GM21786 (cell line): Measurements from ENCODE around the gene SUGP1.

Source experiments
- ATAC-seq: cut with Tn5 transposase; IDR thresholded peaks from one replicate; pipeline ENCODE4 v1.9.1; 2021; ENCODE audit not compliant: unreplicated experiment

The SUGP1 gene

DNA sequence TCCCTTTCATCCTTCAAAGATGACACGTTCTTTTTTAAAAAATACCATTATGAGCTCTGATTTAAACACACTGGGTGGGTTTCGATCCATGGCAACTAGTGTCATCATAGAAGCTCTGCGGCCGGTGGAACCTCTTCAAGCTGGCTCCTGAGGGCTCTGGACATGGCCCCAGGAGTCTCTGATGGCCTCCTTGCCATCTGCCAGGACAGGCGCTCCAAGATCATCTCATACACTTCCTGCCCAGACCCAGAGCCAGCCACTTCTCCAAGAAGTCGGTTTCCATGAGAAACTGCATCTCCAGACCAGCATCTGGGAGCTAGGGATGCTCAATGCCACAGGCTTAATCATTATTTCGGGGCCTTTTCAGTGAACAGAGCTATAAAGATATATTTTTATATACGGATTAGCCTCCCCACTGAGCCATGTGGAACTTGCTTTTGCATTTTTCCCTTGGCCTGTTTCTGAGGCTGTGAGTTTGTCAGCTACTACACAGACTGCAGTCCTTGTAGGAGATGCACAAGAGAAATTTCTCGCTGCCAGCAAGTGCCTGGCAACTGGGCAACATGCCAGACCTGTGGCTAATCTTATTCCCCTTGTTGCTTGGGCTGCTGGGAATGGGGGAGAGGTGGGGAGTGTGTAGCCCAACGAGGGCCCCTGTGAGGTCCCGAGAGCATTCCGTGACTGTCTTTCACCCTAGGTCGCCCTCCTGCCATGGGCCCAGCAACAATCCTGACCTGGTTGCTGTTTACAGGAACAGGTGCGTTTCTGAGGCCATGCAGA, 15.9 kb downstream of the SUGP1 start:
- no peak for ATAC-seq

DNA sequence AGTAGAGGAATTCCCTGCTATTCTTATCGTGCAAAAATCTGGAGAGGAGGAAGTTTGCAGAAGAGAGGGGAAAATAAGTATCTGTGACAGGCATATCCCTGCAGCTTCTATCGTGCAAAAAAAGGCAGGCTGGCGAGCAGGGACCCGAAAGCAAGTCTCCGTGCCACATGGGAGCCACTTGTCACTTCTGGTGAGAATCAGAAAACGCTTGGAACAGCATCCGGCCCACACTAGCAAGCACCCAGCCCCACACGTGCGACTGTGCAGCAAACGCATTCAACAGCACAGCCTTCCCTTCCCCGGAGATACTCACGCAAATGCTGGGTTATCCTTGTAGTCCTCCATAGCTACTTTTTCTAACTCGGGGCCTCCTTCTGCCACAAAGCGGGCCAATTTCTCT, 16.9 kb downstream of the SUGP1 start:
- no peak for ATAC-seq

DNA sequence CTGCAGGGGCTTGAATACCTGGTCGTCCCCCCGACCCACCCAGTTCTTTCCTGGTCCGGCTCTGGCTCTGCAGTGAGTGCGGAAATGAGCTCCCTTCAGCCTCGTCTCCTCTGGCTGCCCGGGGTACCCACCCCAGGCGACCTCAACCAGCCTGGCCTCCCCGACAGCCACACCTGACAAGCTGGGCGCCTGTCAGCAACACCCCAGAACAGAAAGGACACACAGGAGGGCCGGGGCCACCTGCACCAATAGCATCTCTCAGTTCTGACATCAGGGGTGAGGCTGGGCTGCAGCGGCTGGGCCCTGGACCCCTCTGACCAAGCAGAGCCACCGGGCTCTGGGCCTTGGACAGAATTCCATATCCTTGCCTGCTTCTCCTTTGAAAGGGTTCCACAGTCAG, 19.7 kb downstream of the SUGP1 start:
- ATAC-seq, result no peak

DNA sequence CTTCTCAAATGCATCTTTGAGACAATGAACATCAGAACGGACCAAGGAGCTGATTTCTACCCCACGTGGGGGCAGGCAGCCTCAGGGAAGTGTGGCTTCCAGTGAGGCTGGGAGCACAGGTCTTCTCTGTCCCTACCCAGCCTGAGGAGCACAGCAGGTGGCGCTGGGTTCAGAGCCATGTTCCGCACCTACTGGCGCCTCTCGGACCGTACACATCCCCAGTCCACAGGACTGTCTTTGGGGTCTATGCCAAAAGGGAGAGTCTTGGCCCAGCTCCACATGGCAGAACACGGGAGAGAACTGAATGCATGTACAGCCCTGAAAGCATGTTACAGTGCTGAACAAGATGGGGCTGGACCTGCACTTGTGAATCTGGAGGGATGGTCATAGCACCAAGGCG, 22.6 kb downstream of the SUGP1 start:
- no peak for ATAC-seq

DNA sequence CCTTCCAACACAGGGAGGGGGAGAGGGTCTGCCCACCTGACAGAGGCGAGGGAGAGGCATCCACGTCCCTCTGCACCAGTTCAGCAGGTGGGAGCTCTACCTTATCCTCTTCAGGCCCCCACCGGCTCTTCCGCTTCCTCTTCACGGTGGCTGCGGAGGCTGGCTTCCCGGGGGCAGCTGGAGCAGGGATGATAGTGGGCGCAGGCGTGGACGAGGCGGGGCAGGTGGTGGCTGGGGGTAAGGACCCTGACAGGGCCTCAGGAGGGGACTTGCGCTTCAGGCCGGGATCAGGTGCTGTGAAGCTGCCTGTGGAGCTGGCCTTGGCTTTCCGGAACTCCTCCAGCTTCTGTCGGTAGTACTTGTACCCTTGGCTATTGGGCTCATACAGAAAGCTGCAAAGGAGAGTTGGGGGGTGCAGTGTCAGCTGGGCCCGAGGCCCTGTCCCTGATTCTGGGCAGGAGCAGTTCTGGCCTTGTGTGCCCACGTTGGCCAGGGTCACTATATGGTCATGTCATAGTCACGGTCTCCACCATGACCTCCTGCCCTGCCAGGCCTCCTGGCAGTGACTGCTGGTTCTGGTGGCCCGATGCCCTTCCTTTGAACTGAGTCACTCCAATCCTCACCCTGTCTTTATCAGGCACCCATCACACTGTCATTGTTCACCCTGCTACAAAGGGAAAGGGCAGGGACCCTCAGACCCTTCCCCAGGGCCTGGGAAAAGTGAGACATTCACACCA, 23.2 kb downstream of the SUGP1 start:
- no peak for ATAC-seq

DNA sequence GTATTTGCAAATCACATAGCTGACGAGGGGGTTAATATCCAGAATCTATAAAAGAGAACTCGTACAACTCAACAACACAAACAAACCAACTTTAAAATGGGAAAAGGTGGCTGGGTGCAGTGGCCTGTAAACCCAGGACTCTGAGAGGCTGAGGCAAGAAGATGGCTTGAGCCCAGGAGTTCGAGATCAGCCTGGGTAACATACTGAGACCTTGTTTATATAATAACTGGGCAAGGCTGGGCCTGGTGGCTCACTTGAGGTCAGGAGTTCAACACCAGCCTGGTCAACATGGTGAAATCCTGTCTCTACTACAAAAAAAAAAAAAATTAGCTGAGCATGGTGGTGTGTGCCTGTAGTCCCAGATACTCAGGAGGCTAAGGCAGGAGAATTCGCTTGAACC, 25.4 kb downstream of the SUGP1 start:
- ATAC-seq, result no peak

DNA sequence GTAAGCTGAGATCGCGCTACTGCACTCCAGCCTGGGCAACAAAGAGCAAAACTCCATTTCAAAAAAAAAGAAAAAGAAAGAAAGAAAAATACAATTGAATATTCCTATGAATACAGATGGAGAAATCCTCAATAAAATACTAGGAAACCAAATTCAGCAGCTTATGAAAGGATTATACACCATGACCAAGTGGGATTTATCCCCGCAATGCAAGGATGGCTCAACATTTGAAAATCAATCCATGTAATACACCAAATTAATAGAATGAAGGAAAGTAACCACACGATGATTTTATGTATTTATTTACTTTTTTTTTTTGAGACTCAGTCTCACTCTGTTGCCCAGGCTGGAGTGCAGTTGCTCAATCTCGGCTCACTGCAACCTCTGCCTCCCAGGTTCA, 27.7 kb downstream of the SUGP1 start:
- ATAC-seq, result no peak

DNA sequence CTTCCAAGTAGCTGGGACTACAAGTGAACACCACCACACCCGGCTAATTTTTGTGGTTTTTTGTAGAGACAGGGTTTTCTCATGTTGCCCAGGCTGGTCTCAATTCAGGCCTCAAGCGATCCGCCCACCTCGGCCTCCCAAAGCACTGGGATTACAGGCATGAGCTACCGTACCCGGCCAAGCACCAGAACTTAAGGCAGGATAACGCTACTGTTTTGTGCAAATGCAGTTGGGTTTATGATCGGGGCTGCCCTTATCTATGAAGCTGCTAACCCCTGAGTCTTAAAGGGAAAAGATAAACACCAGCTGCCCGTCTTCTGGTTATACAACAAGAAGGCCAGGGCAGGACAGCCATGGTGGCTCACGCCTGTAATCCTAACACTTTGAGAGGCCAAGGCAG, 34.6 kb downstream of the SUGP1 start:
- ATAC-seq, result no peak

DNA sequence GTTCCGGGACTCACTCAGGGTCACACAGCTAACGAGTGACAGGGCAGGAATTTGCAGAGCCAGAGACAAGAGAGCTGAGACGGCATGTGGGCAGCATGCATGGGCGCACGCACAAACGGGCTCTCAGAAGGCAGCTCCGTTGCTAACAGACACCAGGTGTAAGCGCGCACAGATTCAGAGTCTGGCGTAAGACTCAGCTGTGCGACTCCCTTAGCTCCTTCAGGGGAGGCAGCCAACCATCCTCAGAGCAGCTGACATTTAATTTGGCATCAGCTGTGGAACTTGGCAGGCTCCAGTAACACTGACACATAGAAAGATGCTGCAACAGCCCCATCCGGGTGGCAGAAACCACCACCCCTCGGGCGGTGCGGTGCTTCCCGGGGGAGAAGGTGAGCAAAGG, 39.7 kb downstream of the SUGP1 start:
- no peak for ATAC-seq

DNA sequence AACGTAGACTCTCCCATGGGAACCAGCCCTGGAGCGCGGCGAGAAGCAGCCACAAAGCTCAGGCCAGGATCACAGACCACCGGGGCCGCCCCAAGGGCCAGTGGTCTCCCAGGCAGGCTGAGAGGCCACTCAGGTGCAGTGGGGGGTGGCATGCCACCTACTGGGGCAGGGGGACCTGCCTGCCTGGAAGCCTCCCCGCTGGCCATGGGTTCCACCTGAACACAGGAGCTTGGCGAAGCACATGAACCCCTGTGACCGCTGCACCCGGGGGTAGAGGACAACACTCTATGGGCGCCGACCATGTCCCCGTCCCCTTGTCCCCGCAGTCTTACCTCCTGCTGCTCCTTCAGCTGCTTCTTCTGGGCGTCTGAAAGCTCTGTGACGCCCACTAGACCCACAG, 40.5 kb downstream of the SUGP1 start:
- ATAC-seq, result no peak

DNA sequence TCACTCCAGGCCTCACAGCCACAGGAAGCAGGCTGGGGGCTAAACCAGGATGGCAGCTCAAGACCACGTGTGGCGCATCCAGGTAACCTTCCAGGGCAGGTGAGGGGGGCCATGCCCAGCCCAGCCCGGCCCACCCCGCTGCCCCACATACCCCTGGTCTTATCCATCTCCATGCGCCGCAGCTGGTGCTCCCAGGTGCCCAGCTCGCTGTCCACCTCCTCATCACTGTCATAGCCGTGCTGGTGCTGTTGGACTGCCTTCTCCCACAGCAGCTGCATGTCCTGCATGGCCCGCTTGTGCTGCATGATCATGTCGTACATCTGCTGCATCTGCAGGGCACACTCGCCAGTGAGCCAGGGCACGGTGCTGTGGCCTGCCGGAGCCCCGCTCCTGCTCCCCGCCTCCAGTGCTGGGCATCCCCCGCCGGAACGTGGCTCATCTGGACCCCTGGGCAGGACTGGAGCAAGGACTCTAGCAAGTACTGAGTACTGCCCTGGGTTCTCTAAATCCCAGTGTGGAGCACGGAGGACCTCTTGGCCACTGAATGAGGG, 41.2 kb downstream of the SUGP1 start:
- ATAC-seq, result no peak

DNA sequence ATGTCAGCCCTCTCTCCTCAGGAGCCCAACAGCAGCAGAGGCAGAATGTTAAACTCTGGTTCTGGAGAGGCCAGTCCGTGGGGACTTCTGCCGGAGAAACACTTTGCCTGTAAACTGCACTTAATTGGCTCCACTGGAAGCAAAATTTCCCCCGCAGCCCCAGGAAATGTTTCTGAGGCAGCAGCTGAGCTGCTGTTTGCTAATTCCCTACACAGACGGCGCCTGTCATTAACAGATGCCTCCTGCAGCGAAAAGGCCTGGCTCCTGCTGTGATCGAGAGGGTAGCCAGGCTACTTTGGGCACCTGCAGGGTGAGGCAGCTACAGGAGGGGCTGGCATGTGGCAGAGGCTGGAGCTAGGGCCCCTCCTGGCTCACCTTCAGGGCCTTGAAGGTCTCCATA, 42.0 kb downstream of the SUGP1 start:
- ATAC-seq, result no peak

DNA sequence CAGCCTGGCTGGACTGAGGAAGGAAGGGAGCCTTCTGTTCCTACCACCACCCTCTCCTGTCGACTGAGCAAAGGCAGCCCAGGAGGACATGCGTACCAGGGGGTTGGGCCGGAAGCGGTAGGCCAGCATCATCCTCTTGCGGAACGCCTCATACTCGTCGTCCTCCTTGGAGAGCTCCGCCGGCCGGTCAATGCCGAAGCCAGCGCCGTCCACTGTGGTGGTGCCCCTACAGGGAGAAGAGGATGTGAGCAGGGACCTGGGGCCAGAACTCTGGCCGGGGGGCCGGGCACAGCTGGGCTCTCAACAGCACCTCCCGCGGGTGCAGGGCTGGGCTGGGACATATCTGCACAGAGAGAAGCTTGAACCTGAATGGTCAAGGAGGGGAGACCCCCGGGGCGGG, 43.5 kb downstream of the SUGP1 start:
- ATAC-seq, result no peak

DNA sequence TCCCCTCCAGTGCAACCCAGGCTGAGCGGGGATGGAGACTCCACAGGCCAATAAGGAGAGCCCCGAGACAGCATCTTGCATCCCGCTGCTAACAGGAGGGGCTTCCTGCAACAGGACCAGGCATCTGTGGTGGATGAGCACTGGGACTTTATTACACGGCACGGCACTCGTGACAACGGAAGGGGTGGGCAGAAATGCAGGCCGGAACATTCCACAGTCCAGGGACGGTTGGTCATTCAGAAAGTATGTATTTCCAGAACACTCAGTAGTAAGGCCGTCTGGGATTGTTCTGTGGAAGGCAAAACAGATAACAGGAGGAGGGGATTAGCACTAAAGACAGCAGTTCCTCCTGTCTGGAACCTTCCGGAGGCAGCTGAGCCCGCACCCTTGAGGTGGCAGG, 43.9 kb downstream of the SUGP1 start:
- ATAC-seq, result no peak

DNA sequence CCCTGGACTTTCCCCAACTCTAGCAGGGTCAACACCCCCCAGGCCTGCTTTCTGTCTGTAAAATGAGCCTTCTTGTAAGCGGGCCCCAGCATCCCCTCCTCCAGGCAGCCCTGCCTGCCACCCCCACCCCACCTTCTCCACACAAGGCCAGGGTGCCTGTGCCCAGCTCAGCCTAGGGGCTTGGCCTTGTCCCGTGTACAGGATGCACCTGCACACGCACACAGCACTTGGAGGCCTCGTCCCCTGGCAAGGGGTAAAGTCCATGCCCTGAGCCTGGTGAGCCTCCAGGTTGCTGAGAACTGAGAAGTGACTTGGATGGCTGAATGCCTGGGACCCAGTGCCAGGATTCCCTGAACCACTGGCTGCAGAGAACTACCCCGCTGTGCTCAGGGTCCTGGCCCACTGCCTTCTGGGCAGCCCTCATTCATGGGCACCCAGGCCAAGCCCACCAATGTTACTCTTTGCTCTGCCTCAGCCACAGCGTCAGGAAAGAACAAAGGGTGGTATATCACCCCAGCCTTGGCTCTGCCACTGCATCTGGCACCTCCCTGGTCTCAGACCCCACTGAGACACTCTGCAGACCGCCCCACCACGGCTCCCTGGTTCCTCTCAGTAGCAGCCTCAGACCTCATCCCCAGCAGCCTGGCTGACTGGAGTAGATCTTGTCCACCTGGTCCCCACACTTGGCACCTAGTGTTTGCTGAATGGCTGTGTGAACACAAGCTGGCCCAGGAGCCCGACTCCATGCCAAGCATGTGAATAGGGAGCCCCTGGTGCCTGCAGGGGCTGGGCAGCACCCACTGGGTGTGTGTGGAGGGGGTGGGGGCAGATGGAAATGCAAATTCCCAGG, 45.4 kb downstream of the SUGP1 start:
- no peak for ATAC-seq

DNA sequence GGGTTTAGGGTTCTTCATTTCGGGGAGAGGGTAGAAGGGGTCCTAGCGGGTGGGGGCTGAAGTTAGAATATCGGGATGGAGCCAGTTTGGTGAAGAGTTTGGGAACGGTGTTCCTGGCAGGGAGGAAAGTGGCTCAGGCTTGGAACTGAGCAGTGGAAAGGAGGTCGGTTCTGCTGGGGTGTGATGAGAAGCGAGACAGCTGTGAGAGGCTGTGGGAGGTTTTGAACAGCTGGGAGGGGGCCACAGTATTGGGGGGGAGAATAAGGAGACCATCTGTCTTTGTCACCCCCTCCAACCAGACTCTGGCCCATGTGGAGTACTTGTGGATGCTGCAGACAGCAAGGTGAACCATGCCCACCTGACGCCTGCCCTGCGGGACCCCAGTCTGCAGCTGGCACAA, 46.2 kb downstream of the SUGP1 start:
- no peak for ATAC-seq

DNA sequence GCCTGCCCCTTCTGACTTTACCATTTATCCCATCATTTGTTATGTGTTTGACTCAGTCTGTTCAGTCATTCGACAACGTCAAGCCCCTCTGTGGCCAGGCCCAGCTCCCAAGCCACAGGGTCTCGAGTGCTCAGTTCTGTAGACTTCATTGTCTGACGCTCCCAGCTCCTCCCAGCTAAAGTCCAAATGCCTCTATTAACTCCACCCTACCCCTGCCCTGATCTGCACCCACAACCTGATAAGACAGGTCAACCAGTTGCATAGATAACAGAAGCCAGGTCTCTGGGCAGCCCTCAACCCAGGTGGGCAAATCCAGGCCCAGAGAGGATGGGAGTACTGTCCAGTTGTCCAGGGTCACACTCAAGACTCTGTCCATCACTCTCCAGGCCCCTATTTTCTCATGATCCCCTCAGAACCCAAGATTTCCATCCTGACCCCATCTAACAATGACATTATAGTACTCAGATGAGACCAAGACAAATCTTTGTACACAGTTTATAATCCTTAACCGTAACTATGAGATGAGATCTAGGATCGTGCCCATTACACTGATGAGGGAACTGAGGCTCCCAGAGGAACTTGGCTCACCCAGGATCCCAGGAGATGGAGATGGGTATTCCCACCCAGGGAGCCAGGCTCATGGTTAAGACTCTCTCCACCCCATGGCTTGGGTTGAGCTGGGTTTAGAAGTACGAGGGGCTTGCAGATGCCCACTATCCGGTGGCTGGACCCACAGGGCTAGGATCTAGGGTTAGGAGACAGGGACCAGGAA, 48.3 kb downstream of the SUGP1 start:
- ATAC-seq, result no peak

DNA sequence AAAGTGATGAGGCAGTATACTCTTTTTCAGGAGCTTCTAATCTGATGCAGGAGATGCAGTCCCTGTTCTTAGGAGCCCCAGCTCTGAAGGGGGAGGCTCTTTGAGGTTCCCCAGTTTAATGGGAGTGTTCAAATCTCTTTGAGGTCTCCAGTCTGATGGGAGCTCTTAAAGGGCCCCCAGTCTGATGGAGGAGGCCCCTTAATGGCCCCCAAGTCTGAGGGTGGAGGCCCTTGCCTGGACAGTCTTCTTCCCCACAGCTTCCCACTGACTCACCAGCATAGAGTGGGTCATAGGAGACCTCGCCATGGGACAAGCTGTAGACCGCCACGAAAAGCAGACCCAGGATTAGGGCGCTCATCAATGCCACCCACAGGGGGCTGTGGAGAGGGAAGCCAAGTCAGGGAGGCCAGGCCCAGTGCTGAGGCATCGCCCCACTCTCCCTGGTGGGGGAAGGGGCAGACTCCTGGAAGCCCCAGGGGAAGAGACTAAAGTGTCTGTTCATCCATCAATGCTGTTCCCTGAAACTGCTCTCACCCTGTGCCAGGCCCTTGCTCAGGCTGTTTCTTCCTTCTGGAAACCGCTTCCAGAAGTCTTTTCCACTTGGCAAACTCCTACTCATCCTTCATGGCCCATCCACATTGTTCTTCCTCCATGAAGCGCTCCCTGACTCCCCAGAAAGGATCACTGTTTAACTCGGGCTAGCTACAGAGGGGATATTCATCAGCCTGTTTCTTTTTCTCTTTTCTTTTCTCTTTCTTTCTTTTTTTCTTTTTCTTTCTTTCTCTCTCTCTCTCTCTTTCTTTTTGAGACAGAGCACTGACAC, 49.3 kb downstream of the SUGP1 start:
- ATAC-seq, result no peak

DNA sequence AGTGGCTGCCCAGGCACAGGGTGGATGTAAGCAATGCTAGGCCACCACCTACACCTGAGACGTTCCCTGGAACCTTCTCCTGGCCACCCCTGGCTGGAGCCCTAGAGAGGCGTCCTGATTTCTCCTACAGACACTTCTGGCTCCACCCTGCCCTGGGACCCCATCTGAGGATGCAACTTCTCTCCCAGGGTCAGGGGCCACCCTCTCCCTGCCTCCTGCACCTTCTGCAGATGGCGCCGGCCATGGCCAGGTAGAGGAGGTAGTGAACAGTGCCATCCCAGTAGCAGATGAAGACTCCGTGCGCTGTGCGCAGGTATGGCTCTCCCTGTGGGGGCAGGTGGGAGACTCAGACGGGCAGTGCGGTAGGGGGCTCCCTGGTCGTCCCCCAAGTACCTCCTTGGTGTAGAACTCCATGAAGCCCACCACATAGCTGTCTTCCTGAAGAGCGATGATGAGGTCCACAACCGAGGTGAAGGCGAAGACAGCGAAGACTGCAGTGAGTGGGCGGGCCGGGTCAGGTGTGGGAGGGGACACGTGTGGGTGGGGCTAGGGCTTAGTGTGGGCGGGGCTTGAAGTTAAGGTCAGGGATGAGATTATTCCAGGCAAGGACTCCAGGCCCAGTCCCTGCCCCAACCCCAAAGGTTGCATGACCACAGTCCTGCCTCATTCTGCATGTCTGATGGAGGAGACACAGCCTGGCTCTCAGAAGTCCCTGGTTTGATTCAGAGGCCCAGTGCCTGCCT, 50.2 kb downstream of the SUGP1 start:
- ATAC-seq, result no peak
